Muscle layer of colon (tissue), 2 donors: ENCODE measurements around the gene PPFIBP2.

Experiments used
- H3K27ac ChIP-seq: one replicate; pipeline ENCODE4 v1.7.0; 2013; ENCODE audit warnings: low read depth, mild to moderate bottlenecking, low read length, moderate library complexity
- H3K27me3 ChIP-seq, 2 donors: one replicate each; pipeline ENCODE4 v1.7.0; 2013; ENCODE audit warnings: low read length in 2 of 2, mild to moderate bottlenecking in 2 of 2; ENCODE audit not compliant: insufficient read depth in 2 of 2, control insufficient read depth in 1 of 2
- H3K36me3 ChIP-seq: one replicate; pipeline ENCODE4 v1.7.0; 2013; ENCODE audit warnings: mild to moderate bottlenecking, low read length; ENCODE audit not compliant: insufficient read depth
- H3K4me1 ChIP-seq: one replicate; pipeline ENCODE4 v1.7.0; 2013; ENCODE audit warnings: mild to moderate bottlenecking, low read length; ENCODE audit not compliant: insufficient read depth
- H3K4me3 ChIP-seq, 2 donors: one replicate each; pipeline ENCODE4 v1.7.0; 2013; ENCODE audit warnings: low read length in 2 of 2, low read depth in 1 of 2, mild to moderate bottlenecking in 1 of 2, moderate library complexity in 1 of 2
- H3K9ac ChIP-seq: one replicate; pipeline ENCODE4 v1.7.0; 2013; ENCODE audit warnings: low read length
- H3K9me3 ChIP-seq: one replicate; pipeline ENCODE4 v1.7.0; 2013; ENCODE audit warnings: mild to moderate bottlenecking, low read length
- donor health status: abdominal sarcoma.
- donor health status: Adenocarcinoma of cecum.

Gene PPFIBP2

DNA sequence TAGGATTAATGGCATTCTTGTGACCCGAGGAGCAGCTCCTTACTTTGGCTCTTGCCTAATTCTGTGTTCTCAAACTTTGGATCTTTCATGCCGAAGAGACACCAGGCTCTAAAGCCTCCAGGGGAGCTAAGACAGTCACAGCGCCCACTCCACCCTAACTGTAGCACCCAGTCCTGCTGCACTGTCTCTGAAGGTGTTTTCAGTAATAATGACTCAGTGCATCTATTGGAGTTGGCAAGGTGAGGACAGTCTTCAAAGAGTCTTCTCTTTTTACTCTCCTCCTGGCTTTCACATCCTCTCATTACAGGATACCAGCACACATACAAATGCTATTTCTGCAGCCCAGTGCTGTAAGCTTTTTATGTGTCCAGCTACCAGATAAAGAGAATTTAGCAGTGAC is 69.4 kb downstream of the PPFIBP2 start:
- Histone ChIP-seq H3K4me3 (no peak overlapping the region), H3K27ac (no peak overlapping the region), H3K9ac (no peak overlapping the region), H3K36me3 (no peaks in the 10 kb centered on the region), H3K9me3 (no peaks in the 10 kb centered on the region), H3K27me3 (no peaks in the 10 kb centered on the region), H3K4me1 (peaks cover 27% of the 10 kb centered on the region)

DNA sequence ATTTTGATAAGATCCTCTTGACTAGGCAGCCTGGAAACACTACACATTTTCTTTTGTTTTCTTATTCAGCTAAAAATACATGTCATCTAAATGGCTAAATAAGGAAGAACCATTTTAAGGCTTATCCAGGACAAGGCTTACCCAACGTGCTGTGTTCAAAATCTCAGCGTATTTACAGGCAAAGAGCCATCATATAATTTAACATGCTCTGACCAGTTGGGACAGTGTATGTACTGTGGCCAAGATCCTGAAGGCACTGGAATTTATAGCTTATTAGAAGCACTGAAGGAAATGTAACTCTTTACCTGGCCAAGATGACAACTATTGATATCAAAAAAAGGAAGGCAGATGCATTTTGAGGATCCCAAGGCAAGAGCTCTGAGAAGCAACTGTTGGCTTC is 71.1 kb downstream of the PPFIBP2 start:
- H3K9me3 ChIP-seq = no peaks in the 10 kb centered on the region
- H3K36me3 ChIP-seq = no peaks in the 10 kb centered on the region
- H3K27ac ChIP-seq = no peak overlapping the region
- H3K27me3 ChIP-seq = no peaks in the 10 kb centered on the region
- H3K4me3 ChIP-seq = no peak overlapping the region
- H3K9ac ChIP-seq = no peak overlapping the region
- H3K4me1 ChIP-seq = peaks cover 15% of the 10 kb centered on the region

DNA sequence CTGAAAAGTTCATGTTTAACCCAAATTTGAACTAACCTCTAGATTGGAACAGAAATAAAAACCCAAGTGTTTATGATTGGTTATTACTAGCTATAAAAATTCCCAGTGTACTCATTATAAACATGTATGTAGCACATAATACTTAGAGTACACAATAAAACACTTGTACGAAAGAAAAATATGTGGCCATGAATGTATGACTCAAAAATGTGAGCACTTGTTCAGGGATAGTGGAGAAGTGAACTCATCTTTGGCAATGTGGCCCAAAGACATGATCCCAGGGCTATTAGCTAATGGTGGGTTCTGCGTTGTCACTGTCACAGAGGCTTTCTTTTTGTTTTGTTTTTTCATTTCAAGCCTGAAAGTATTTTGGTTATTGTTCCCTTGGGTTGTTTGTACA is 72.0 kb downstream of the PPFIBP2 start:
- peaks cover 6% of the 10 kb centered on the region for H3K4me1 ChIP-seq
- H3K9ac ChIP-seq = no peak overlapping the region
- H3K9me3 ChIP-seq = no peaks in the 10 kb centered on the region
- no peaks in the 10 kb centered on the region for H3K36me3 ChIP-seq
- H3K27ac ChIP-seq = no peak overlapping the region
- H3K27me3 ChIP-seq = no peaks in the 10 kb centered on the region
- no peak overlapping the region for H3K4me3 ChIP-seq

DNA sequence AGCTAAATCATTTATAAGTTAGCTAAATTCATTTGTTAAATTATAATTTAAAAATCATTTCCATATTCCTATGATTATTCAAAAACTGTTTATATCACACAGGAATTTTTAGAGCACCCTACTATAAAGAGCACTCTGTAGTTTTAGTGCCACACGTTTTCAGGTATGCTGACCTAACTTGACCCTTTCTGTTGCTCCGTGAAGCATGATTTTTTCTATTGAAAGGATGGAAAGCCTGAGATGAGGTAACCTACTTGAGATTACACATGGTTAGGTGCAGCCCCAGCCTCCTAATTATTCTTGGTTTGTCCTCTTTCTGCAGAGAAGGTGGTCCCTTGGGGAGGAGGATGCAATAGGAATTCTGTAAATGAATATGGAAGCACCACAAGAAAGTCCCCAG is 72.6 kb downstream of the PPFIBP2 start:
- Histone ChIP-seq H3K9ac (no peak overlapping the region), H3K36me3 (no peaks in the 10 kb centered on the region), H3K4me1 (peaks cover under 1% of the 10 kb centered on the region), H3K9me3 (no peaks in the 10 kb centered on the region), H3K27me3 (no peaks in the 10 kb centered on the region), H3K27ac (no peak overlapping the region), H3K4me3 (no peak overlapping the region)

DNA sequence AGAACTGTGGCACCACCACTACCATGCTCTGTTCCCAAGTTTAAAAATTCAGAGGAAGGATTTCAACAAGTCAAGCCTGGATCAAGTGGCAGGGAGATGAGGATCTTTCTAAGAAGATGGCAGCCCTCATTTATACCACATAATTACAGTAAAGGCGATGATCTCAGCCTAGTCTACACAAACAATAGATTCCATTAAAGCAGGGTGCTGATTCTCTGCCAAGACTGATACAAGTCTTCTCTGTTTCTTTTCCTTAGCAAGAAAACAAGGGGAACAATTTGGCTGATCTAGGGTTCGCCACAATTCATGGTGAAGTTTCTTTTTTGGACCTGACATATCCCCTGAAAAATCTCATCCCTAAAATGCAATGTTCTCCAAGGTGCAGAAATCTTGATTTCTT is 73.9 kb downstream of the PPFIBP2 start:
- Histone ChIP-seq H3K36me3 (no peaks in the 10 kb centered on the region), H3K4me1 (no peaks in the 10 kb centered on the region), H3K4me3 (no peak overlapping the region), H3K27me3 (no peaks in the 10 kb centered on the region), H3K9me3 (no peaks in the 10 kb centered on the region), H3K9ac (no peak overlapping the region), H3K27ac (no peak overlapping the region)

DNA sequence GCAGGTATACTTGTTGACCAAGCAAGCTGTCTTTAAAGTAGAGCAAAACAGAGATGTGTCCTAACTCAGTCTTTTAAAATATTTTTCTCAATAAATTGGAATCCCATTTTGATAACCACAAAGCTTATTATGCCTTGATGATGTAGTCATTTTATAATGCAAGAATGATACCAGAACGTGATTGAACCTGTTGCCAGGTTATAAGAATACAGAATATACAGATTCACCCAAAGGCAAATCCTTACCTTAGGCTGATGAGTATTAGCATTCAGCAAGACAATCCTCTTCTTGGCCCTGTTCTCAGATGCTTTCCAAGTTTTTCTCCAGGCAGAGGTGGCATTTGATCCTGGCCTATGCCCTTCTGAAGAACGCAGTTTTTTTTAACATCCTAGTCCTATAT is 76.1 kb downstream of the PPFIBP2 start:
- Histone ChIP-seq H3K27ac (no peak overlapping the region), H3K4me1 (no peaks in the 10 kb centered on the region)

DNA sequence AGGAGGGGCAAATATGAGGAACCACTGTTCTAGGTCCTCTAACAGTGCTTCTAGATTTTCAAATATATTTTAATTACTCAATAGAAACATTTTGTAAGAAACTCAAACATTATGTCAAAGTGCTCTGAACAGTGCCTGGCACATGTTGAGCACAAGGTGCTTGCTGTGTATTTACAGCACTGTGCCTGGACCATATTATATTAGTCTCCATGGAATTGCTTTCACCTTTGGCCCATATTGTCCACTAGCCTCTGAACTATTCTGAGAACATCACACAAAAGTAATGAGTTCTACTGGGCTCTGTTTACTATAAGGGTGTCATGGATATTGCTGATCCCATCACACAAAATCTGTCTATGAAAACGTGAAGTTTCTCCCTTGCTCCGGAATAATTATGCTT is 76.7 kb downstream of the PPFIBP2 start:
- Histone ChIP-seq H3K4me1 (no peaks in the 10 kb centered on the region), H3K27ac (no peak overlapping the region)

More for the DNA sequence above, 76.1 kb downstream of the PPFIBP2 start:
- no peak overlapping the region for H3K9ac ChIP-seq
- H3K27me3 ChIP-seq = no peaks in the 10 kb centered on the region
- H3K36me3 ChIP-seq = no peaks in the 10 kb centered on the region
- no peaks in the 10 kb centered on the region for H3K9me3 ChIP-seq
- no peak overlapping the region for H3K4me3 ChIP-seq

DNA sequence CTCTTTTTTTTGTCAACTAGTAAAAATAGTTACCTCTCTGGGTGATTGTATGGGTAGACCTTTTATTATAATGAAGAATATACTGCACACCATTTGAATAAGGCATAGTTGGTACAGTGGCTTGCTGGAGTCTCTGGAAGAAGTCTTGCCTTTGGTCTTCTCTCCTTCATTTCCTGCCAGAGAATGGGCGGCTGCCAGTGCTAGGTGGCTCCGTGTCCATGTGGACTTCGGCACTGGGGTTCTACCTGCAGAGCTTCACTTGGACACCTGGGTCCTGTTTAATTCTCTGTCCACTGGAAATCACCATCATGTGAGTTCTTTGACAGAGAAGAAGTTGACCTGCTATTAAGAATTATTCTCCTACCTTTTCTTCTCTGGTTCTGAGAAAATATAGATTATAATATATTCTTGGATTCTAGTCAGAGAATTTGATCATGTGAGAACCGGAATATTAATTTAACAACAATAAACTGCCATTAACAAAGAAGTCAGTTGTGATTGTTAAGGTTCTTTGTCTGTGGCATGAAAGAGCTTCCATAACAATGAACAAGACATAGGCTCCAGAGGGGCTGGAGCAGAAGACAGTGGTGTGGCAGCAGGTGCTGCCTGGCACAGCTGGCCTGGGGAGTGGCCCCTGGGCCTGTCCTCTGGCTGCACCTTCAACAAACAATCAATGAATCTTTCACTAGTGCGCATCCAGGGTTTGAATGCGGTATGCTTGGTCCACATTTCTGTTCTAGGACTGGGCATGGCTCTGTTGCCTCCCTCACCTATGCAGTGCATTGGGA is 77.5 kb downstream of the PPFIBP2 start:
- H3K4me3 ChIP-seq = no peak overlapping the region
- H3K4me1 ChIP-seq = no peaks in the 10 kb centered on the region
- H3K27me3 ChIP-seq = no peaks in the 10 kb centered on the region
- no peak overlapping the region for H3K9ac ChIP-seq
- no peak overlapping the region for H3K27ac ChIP-seq
- no peaks in the 10 kb centered on the region for H3K9me3 ChIP-seq
- no peaks in the 10 kb centered on the region for H3K36me3 ChIP-seq

More for the DNA sequence above, 76.7 kb downstream of the PPFIBP2 start:
- Histone ChIP-seq H3K4me3 (no peak overlapping the region), H3K36me3 (no peaks in the 10 kb centered on the region), H3K9ac (no peak overlapping the region), H3K27me3 (no peaks in the 10 kb centered on the region), H3K9me3 (no peaks in the 10 kb centered on the region)

DNA sequence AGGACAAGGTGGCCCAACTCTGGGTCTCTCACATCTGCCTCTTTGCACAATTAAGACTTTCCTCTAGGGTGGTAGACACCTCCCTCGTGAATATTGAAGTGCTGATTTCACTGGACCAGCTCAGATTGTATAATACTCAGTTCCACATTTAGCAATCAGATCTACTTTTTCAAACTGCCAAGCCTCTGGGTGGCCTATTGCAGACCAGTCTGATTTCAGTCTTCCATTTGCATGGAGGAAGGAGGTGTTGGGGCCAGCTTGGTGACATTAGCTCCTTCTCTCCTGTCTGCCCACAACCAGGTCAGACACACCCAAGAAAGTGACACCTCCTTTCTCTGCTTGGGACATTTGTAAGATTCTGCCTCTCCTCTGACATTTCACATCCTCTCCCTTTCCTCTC is 78.2 kb downstream of the PPFIBP2 start:
- Histone ChIP-seq H3K27me3 (no peaks in the 10 kb centered on the region), H3K4me3 (no peak overlapping the region), H3K9ac (no peak overlapping the region), H3K4me1 (no peaks in the 10 kb centered on the region), H3K27ac (no peak overlapping the region), H3K9me3 (no peaks in the 10 kb centered on the region), H3K36me3 (no peaks in the 10 kb centered on the region)

DNA sequence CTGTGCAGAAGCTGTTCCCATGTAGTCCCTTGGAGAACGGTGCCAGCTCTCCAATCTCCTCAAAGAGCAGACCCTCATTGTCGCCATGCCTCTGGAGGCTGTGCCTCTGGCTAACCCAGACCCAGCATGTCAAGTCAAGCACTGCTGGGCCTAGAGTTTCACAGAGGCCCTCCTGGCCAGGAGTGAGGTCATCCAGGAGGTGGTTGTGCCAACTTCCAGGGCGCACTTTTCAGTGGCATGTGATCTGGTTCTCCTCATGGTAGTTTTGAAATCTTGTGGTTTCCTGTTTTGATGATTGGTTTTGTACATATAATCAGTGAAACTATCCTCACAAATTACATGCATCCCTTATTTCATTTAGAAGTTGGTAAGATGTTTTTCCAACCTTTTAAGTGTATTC is 78.9 kb downstream of the PPFIBP2 start:
- Histone ChIP-seq H3K27me3 (no peaks in the 10 kb centered on the region), H3K4me3 (no peak overlapping the region), H3K36me3 (no peaks in the 10 kb centered on the region), H3K27ac (no peak overlapping the region), H3K4me1 (no peaks in the 10 kb centered on the region), H3K9me3 (no peaks in the 10 kb centered on the region), H3K9ac (no peak overlapping the region)

DNA sequence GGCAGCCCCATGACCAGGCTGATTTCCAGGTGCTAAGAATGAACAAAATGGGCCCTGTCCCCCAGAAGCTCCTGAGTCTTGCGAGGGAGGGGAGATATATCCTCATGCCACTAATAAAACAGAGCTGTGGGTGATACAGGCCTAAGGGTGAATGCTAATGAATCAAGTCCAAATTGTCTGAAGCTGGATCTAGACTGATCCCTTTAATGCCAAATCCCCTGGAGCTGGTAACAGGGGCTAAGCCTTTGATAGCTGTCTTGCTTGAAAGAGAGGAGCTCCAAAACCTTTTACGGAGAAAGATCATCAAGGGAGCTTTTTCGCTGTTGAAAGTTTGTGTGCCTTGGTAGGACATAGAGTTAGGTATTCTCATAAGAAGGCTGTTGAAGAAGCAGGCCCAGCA is 79.7 kb downstream of the PPFIBP2 start:
- no peak overlapping the region for H3K4me3 ChIP-seq
- H3K9me3 ChIP-seq = no peaks in the 10 kb centered on the region
- H3K27me3 ChIP-seq = no peaks in the 10 kb centered on the region
- H3K9ac ChIP-seq = no peak overlapping the region
- no peak overlapping the region for H3K27ac ChIP-seq
- no peaks in the 10 kb centered on the region for H3K4me1 ChIP-seq
- no peaks in the 10 kb centered on the region for H3K36me3 ChIP-seq
